Measurements from ENCODE around the gene NSF.

NSF gene

GRCh38 chr17:46803544-46803943 lies 213.1 kb downstream of the NSF start:
- no peak overlapping the region for H3K4me3 ChIP-seq (replicated peaks; ENCODE audit: insufficient read depth, low read length)
- no peak for DNase-seq (ENCODE audit: low read depth in 1 of 2, low spot score in 1 of 2)
- TF ChIP-seq REST (IDR thresholded peaks at IDR 0.05; ENCODE audit: insufficient replicate concordance, low read depth) (no peak), POLR2AphosphoS5 (IDR thresholded peaks at IDR 0.05; ENCODE audit: low read depth) (no peak), SPI1 (IDR thresholded peaks at IDR 0.05; ENCODE audit: borderline replicate concordance, low read depth) (no peak), CTCF (IDR thresholded peaks at IDR 0.05; ENCODE audit: insufficient read depth, low read length) (no peak), GABPA (IDR thresholded peaks at IDR 0.05; ENCODE audit: low read depth) (no peak)
- no peak overlapping the region for H3K27ac ChIP-seq (replicated peaks)
- H3K27me3 ChIP-seq (ENCODE audit: insufficient read depth, poor library complexity, severe bottlenecking) = no peaks in the 10 kb centered on the region

- H3K4me3 ChIP-seq (replicated peaks; ENCODE audit: insufficient read depth, low read length) = no peak overlapping the region
Measured at GRCh38 chr17:46805771-46806170, 215.3 kb downstream of the NSF start.

More at GRCh38 chr17:46805771-46806170, 215.3 kb downstream of the NSF start:
- no peak for DNase-seq (ENCODE audit: low read depth in 1 of 2, low spot score in 1 of 2)
- Histone ChIP-seq H3K27me3 (ENCODE audit: insufficient read depth, poor library complexity, severe bottlenecking) (no peaks in the 10 kb centered on the region), H3K27ac (replicated peaks) (no peak overlapping the region)
- TF ChIP-seq SPI1 (IDR thresholded peaks at IDR 0.05; ENCODE audit: borderline replicate concordance, low read depth) = no peak
- TF ChIP-seq CTCF (IDR thresholded peaks at IDR 0.05; ENCODE audit: insufficient read depth, low read length) = no peak
- no peak for TF ChIP-seq GABPA (IDR thresholded peaks at IDR 0.05; ENCODE audit: low read depth)
- TF ChIP-seq REST (IDR thresholded peaks at IDR 0.05; ENCODE audit: insufficient replicate concordance, low read depth) = no peak
- no peak for TF ChIP-seq POLR2AphosphoS5 (IDR thresholded peaks at IDR 0.05; ENCODE audit: low read depth)

Data from HL-60 (cell line).